Psoas muscle (tissue), 8 donors: ENCODE results near the gene PMEPA1. TPM values are rescaled to one million over a fixed set of nuclear protein-coding genes. Genes with fewer than 3 reads are reported as not detected.

Source experiments
- ATAC-seq, 4 donors: fragments of 200-7000 bp; cut with Tn5 transposase; one replicate each; pipeline ENCODE4 v1.9.1; 2020; ENCODE audit warnings: moderate library complexity in 3 of 4, mild to moderate bottlenecking in 2 of 4
- DNase-seq, 2 donors: peaks; one replicate each; pipeline ENCODE4 v3.0.0-alpha.2; 2020
- H3K27ac ChIP-seq: fragments of 200-600 bp; one replicate; pipeline ENCODE4 v1.8.0; 2022
- H3K27me3 ChIP-seq, 3 donors: fragments of 200-600 bp in 1 of 3; one replicate each; pipeline versions ENCODE4 v1.6.1 to v1.8.0; 2013 to 2022; ENCODE audit warnings: low read length in 2 of 3, mild to moderate bottlenecking in 2 of 3, moderate library complexity in 1 of 3; ENCODE audit not compliant: insufficient read depth in 3 of 3
- H3K36me3 ChIP-seq, 2 donors: fragments of 200-600 bp in 1 of 2; one replicate each; pipeline versions ENCODE4 v1.6.1 to v1.8.0; 2013 to 2022; ENCODE audit warnings: low read depth in 1 of 2, mild to moderate bottlenecking in 1 of 2, moderate library complexity in 1 of 2; ENCODE audit not compliant: insufficient read depth in 1 of 2
- H3K4me1 ChIP-seq: fragments of 200-600 bp; one replicate; pipeline ENCODE4 v1.8.0; 2022
- H3K4me3 ChIP-seq: fragments of 200-600 bp; one replicate; pipeline ENCODE4 v1.8.0; 2022; ENCODE audit warnings: mild to moderate bottlenecking
- H3K9me3 ChIP-seq: fragments of 200-600 bp; one replicate; pipeline ENCODE4 v1.8.0; 2022
- WGBS, 3 donors: extraction: QIAGEN DNeasy Blood & Tissue Kit; methylation state at CpG; one replicate each; pipeline versions ENCODE4 v1.1.6 to v1.1.7; 2013; 5-methylcytosine and 5-hydroxymethylcytosine counted together
- intact Hi-C, 2 donors: fragments of 100-400 bp; cut with DNase I; formaldehyde crosslinking; loops; one replicate each; pipeline versions ENCODE4 v1.11.0 to v1.14.2; 2022
- polyA plus RNA-seq, 3 donors: library from polyadenylated mRNA; stranded (reverse); fragments of 200-250 nt; gene quantifications; one replicate each; pipeline ENCODE4 v1.2.3, GENCODE V29; 2013
- total RNA-seq, 4 donors: library from RNA; stranded (reverse); fragmentation: NEBNext Ultra II Directional in 2 of 4; extraction: Animal tissue kit (Norgen Biotek cat#: 25700) in 2 of 4; gene quantifications; one replicate each; pipeline versions ENCODE4 v1.2.1 to v1.2.4, GENCODE V29; 2021 to 2023
- TF ChIP-seq, protein P1 (sequence below): fragments of 200-600 bp; IDR thresholded peaks from one replicate; pipeline ENCODE4 v1.8.0; 2022; ENCODE audit warnings: antibody characterized with exemption
- donor health status: healthy with polysubstance abuse.
- donor health status: DM: no; HTN: no; CAD: no; lungs with moderate emphysema.
- donor health status: Bipolar disorder and iron deficiency.
- donor health status: healthy.
- donor health status: DM: yes; HTN: yes; CAD: no.
- donor health status: DM: no; HTN: no; CAD: no.
- donor health status: DM: no; HTN: no; CAD: no.
- donor health status: DM: yes; HTN: yes; CAD: no.

PMEPA1 gene
- total and polyA plus RNA-seq, 7 donors = 8.9 to 34.0 (median 17.1) TPM

DNA sequence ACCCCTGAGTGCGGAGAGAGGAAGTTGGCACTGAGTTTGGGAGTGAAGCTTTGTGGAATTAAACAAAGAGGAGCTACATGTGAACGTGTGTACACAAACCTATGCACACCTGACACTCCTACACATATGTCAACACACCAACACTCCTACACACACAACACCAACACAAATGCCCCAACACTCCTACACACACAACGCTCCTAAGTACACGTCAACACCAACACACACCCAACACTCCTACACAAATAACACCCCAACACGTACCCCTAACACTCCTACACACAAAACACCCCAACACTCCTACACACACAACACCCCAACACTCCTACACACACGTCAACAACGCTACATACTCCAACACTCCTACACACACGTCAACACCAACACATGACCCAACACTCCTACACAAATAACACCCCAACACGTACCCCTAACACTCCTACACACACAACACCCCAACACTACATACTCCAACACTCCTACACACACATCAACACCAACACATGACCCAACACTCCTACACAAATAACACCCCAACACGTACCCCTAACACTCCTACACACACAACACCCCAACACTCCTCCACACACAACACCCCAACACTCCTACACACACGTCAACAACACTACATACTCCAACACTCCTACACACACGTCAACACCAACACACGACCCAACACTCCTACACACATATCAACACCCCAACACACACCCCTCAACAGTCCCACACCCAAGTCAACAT is 49.5 kb downstream of the PMEPA1 start:
- H3K27ac ChIP-seq = no peak overlapping the region
- DNase-seq = no peak
- WGBS, 3 donors = 92 to 93% (median 92%) methylated on average over 13 of the region's 13 CpGs

DNA sequence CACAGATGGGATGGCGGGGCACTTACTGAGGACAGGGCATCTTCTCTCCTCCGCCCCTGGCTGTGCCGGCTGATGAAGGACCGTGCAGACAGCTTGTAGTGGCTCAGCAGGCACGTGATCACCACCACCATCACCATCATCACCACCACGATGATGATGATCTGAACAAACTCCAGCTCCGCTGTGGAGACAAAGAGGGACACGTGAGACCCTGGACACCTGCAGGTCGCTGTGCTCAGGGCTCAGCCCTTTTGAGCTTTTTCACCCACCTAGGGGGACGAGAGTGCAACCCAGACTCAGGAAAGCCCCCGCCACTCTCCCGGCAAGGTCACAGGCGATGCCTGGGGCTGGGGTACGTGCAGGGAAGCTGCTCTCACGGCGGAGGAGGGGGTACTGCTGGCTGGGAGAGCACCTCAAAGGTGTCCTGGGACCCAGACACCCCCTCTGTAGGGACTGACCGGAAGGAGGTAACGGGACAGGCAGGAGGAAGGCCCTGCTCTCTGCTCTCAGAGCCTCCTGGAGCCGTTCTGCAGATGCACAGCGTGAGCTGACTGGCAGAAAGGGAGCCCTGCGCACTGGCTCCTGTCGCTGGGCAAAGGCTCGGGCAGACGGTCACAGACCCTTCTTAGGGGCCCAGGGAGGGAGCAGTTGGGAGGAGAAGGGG is 50.2 kb downstream of the PMEPA1 start:
- 94 to 96% (median 95%) methylated on average over 24 of the region's 24 CpGs for WGBS, 3 donors
- no peaks in the 10 kb centered on the region for H3K9me3 ChIP-seq
- H3K27me3 ChIP-seq = no peaks in the 10 kb centered on the region
- intact Hi-C loops = loop anchor here (5.0 to 10.0 kb wide), 4 partner anchors 58 to 425 kb away; no protein-coding TSS in a partner anchor
- H3K4me1 ChIP-seq = peaks cover 11% of the 10 kb centered on the region
- ATAC-seq (no peak), DNase-seq (peak in 1 of 2 donors; percentile 50)
- no peaks in the 10 kb centered on the region for H3K36me3 ChIP-seq
- H3K4me3 ChIP-seq = no peak overlapping the region
- TF ChIP-seq, protein P1, sequence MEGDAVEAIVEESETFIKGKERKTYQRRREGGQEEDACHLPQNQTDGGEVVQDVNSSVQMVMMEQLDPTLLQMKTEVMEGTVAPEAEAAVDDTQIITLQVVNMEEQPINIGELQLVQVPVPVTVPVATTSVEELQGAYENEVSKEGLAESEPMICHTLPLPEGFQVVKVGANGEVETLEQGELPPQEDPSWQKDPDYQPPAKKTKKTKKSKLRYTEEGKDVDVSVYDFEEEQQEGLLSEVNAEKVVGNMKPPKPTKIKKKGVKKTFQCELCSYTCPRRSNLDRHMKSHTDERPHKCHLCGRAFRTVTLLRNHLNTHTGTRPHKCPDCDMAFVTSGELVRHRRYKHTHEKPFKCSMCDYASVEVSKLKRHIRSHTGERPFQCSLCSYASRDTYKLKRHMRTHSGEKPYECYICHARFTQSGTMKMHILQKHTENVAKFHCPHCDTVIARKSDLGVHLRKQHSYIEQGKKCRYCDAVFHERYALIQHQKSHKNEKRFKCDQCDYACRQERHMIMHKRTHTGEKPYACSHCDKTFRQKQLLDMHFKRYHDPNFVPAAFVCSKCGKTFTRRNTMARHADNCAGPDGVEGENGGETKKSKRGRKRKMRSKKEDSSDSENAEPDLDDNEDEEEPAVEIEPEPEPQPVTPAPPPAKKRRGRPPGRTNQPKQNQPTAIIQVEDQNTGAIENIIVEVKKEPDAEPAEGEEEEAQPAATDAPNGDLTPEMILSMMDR = no peak
- H3K27ac ChIP-seq = no peak overlapping the region

More for the DNA sequence above, 49.5 kb downstream of the PMEPA1 start:
- H3K4me3 ChIP-seq = no peak overlapping the region
- no peaks in the 10 kb centered on the region for H3K27me3 ChIP-seq
- TF ChIP-seq, protein P1 = no peak
- ATAC-seq = no peak
- H3K9me3 ChIP-seq = no peaks in the 10 kb centered on the region
- H3K36me3 ChIP-seq = no peaks in the 10 kb centered on the region
- peaks cover 11% of the 10 kb centered on the region for H3K4me1 ChIP-seq
- intact Hi-C loops = no loop called here

DNA sequence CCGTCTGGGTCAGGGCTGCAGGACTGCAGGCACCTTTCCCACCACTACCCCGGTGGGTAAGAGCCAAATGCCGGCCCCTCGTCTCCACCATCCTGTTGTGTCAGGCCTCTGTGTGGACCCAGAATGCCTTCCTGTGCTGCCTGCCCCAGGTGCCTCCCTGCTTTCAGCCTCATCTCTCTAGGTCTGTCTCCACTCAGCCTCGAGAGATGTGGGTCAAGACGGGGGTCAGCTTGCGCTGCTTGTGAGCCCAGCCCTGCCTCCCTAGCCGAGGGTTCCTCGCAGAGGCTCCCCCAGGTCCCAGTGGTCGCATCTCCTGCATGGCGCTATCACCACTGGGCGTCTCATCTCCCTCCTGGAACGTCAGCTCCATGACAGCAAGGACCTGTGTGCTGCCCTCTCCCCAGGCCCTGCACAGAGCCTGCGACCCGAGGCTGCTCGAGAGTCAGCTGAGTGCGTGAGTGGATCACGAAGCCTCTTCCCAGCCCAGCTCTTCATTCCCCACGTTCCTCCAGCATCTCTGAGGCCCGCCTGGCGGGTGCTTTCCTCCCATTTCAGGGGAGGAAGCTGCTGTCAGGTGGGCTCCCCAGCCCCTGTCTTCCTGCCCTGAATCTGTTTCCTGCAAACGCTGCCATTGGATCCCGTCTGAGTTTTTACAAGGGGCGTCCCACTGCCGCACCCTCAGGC is 50.8 kb downstream of the PMEPA1 start:
- no peak for DNase-seq
- intact Hi-C loops = loop anchor here (5.0 to 10.0 kb wide), 4 partner anchors 58 to 426 kb away; no protein-coding TSS in a partner anchor

DNA sequence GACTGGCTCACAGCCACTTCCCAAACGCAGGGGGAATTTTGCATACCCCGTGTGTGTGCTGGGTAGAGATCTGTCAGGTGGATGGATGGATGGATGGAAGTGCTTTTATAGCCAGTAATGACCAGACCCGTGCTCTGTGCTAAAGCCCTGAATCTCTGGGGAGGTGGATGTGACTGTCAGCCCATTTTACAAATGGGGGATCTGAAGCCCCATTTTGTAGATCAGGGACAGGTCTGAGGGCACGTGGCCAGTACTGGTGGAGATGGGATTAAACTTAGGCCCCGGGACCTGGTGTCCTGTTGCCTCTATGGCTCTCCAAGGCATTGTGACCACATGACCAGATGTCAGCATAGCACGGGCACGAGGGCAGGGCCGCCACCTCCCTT is 51.4 kb downstream of the PMEPA1 start:
- Histone ChIP-seq H3K9me3 (no peaks in the 10 kb centered on the region), H3K4me1 (peaks cover 11% of the 10 kb centered on the region), H3K4me3 (no peak overlapping the region), H3K27me3 (no peaks in the 10 kb centered on the region), H3K36me3 (no peaks in the 10 kb centered on the region), H3K27ac (peak overlapping the region; percentile 69)
- TF ChIP-seq, protein P1 = no peak
- no peak for DNase-seq
- intact Hi-C loops = loop anchor here (5.0 to 10.0 kb wide), 4 partner anchors 59 to 426 kb away; no protein-coding TSS in a partner anchor
- 63 to 84% (median 64%) methylated on average over 8 of the region's 8 CpGs for WGBS, 3 donors
- ATAC-seq = no peak

More for the DNA sequence above, 50.8 kb downstream of the PMEPA1 start:
- Histone ChIP-seq H3K27ac (no peak overlapping the region), H3K36me3 (no peaks in the 10 kb centered on the region), H3K4me3 (no peak overlapping the region), H3K9me3 (no peaks in the 10 kb centered on the region), H3K4me1 (peaks cover 11% of the 10 kb centered on the region), H3K27me3 (no peaks in the 10 kb centered on the region)
- ATAC-seq = no peak
- WGBS, 3 donors = 88 to 92% (median 90%) methylated on average over 24 to 25 of the region's 25 CpGs
- TF ChIP-seq, protein P1 = no peak
